GM18909 (cell line): ENCODE measurements around the gene POC1A.
"Not testable (repeated sequence)": the region's sequence is repeated elsewhere in the genome, so short reads cannot be mapped to it uniquely, and the experiment has no call there.

Experiments used
- ATAC-seq: cut with Tn5 transposase; IDR thresholded peaks from one replicate; pipeline ENCODE4 v1.9.1; 2021; ENCODE audit warnings: mild to moderate bottlenecking; ENCODE audit not compliant: unreplicated experiment, poor library complexity

Gene POC1A

GRCh38 chr3:52185311-52185710 lies 31.1 kb upstream of the POC1A start:
- no peak for ATAC-seq

DNA sequence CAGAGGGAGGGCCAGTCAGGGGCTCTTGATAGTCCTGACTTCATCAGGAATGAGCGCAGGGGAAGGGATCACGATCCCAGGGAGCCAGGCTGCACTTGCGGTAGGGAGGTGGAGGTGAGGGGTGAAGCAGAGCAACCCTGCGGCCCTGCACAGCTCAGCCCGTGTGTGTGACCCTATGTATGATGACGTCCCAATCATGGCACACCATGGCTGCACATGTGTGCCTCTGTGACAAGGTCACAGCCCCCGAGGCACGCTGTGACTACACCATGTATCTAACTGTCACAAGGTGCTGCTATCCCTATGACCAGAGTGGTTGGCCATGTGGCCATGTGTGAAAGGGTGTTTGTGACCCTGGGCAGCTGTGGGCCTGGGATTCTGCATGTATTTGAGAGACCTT lies 30.5 kb upstream of the POC1A start:
- no peak for ATAC-seq

- ATAC-seq, result no peak
These were observed 29.7 kb upstream of the POC1A start for GRCh38 chr3:52183786-52184445.

- ATAC-seq, result no peak
These were observed 28.5 kb upstream of the POC1A start for GRCh38 chr3:52182691-52183090.

DNA sequence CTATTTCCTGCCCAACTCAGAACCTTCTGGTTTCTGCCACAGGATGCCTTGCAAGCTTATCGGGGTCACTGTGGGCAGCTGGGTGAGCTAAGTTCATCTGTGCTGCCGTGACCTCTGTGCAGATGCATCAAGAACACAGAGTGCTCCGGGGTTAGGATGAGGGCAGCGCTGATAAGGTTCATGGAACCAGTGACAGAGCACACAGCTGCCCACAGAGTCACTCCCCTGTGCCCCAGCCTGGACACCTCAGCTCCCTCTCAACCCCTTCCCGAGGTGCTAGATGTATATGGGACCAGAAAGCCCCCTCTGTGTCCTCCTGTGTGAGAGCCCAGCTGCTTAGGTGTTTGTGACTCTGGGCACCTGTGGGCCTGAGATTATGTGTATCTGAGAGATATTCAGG lies 28.0 kb upstream of the POC1A start:
- ATAC-seq, result no peak

DNA sequence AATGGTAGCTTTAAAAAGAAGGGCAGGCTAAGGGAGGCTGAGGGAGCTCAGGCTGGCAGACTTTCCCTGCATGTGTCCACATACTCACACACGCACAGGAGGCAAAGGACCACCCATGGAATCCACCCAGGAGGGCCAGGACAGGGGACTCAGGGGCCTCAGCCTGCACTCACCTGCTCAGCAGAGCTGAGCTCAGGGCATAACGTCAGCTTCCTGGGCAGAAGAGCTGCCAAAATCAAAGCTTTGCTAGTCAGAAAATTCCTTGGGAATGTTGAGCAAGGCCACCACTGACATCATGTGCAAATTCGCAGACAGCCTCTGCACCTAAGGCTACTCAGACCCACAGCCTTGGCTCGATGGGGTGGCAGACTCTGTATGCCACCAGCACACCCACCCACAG lies 27.3 kb upstream of the POC1A start:
- ATAC-seq, result no peak

GRCh38 chr3:52178537-52178936 lies 24.3 kb upstream of the POC1A start:
- no peak for ATAC-seq

GRCh38 chr3:52178126-52178525 lies 23.9 kb upstream of the POC1A start:
- not testable (repeated sequence) for ATAC-seq

GRCh38 chr3:52177701-52178042 lies 23.4 kb upstream of the POC1A start:
- no peak for ATAC-seq

DNA sequence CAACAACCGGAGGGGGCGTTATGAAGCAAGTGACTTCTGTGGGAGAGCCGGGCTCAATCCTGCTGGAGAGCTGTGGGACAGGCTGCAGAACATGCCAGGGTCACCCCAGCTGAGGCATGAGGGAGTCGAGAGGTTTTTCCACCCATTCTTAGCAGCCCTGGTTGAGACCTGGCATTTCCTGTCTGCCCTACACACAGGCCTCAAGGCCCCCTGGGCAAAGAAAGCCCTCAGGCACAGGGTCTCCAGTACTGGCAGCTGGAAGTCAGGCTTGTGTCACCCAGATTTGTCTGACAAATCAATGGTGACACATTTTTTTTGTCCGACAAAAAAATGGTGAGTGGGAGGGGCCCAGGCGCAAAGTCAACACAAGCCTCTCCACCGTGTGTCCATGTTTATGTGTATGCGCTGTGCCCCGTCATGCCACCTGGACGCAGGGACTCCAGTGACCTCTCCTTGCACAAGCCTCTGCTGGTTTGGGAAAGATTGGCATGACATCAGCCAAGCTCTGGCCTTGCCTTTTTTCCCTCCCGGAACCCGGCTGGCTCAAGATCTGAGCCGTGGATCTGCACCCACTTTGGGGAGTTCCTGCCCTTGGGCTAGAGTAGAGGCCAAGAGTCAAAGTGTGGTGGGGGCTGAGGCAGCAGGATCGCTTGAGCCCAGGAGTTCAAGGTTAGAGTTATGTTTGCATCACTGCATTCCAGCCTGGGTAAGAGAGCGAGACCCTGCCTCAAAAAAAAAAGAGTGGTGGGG lies 22.9 kb upstream of the POC1A start:
- no peak for ATAC-seq

DNA sequence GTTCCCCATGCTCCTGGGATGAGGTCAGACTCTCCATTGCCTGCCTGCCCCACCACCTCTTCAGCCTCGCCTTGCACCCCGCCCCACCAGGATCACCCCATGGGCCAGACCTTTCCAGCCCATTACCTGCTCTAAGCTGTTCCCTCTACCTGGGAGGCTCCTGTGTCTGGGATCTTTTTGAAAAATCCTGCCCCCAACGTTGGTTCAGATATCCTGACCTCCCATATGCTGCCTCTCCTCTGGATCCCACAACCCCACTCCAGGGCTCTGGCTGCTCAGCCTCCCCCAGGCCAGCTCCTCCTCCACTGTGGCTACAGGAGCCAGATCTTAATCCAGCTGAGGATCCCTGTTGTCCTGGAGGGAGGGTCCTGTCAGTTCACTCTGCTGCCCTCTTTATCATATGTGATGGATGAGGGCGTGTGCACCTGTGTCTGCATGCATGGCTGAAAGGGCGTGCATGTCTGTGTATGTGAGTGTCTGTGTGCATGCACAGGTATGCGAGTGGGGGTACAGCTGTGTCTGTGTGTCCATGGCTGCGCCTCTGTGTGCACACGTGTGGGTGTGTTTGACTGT lies 22.0 kb upstream of the POC1A start:
- ATAC-seq, result no peak

GRCh38 chr3:52175416-52176179 lies 21.4 kb upstream of the POC1A start:
- no peak for ATAC-seq

DNA sequence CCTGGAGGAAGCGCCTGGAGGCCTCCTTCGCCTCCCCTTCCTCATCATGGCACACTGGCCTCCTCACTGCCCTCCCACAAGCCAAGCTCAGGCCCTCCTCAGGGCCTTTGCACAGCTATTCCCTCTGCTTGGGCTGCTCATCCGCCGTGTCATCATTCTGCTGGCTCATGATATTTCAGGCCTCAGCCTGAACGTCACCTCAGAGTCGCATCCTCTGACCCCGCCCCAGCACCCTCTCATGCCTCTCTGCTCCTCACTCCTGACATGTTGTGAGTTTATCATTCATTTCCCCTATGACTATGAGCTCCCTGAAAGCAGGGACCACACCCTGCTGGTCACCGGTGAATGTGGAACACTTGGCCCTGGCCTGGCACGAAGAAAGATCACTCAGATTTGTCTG lies 20.7 kb upstream of the POC1A start:
- ATAC-seq, result no peak

- no peak for ATAC-seq
These were observed 18.9 kb upstream of the POC1A start for GRCh38 chr3:52173101-52173500.

- no peak for ATAC-seq
These were observed 18.1 kb upstream of the POC1A start for GRCh38 chr3:52172262-52172757.

- no peak for ATAC-seq
These were observed 17.5 kb upstream of the POC1A start for GRCh38 chr3:52171514-52172261.

- ATAC-seq, result not testable (repeated sequence)
These were observed 16.0 kb upstream of the POC1A start for GRCh38 chr3:52170217-52170616.

- ATAC-seq, result no peak
These were observed 13.0 kb upstream of the POC1A start for GRCh38 chr3:52167240-52167639.

GRCh38 chr3:52162250-52162872 lies 8.1 kb upstream of the POC1A start:
- no peak for ATAC-seq

GRCh38 chr3:52159503-52159902 lies 5.3 kb upstream of the POC1A start:
- ATAC-seq, result no peak
